C4-2B (cell line): ENCODE results near the gene PPP2R1B.

Experiments
- H3K27ac ChIP-seq: fragments of 450-650 bp; 2 replicates; pipeline ENCODE4 v1.5.1; 2017
- CTCF ChIP-seq: fragments of 450-650 bp; conservative IDR thresholded peaks from 2 replicates; pipeline ENCODE4 v1.5.1; 2017; ENCODE audit warnings: mild to moderate bottlenecking
- ZFX ChIP-seq: fragments of 450-650 bp; IDR thresholded peaks from 2 replicates; pipeline ENCODE4 v1.6.1; 2017

The PPP2R1B gene

GRCh38 chr11:111762981-111763643 lies 3.1 kb downstream of the PPP2R1B start:
- TF ChIP-seq CTCF (no peak), ZFX (no peak)
- H3K27ac ChIP-seq = no peak overlapping the region

DNA sequence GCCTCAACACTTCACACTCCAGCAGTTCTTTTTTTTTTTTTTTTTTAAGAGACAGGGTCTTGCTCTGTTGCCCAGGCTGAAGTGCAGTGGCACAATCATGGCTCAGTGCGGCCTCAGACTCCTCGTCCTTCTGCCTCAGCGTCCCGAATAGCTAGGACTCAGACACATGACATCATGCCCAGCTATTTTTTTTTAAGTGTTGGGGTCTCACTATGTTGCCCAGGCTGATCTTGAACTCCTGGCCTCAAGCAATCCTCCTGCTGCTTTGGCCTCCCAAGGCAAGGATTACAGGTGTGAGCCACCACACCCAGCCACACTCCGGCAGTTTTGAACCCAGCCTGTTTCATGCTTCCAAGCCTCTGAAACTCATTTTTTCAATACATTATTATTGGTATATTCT lies 3.7 kb downstream of the PPP2R1B start:
- no peak for TF ChIP-seq ZFX
- no peak overlapping the region for H3K27ac ChIP-seq

DNA sequence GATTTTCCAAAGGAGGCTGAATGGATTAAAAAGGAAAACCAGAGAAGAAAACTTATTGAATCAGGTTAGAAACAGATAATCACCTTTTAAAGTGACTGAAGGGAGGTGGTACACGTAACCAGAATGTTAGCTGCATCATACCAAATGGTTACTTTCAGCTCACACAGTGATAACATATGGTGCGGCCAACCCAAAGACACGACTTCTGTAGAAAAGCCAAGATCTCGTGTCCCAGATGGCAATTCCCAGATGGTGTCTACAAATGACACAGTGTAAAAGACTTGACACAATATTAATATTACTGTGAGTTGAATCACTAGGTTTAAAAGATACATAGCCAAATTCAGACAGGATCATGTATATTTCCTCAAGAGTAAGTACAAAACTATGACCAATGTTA lies 5.2 kb downstream of the PPP2R1B start:
- TF ChIP-seq CTCF (no peak), ZFX (no peak)

DNA sequence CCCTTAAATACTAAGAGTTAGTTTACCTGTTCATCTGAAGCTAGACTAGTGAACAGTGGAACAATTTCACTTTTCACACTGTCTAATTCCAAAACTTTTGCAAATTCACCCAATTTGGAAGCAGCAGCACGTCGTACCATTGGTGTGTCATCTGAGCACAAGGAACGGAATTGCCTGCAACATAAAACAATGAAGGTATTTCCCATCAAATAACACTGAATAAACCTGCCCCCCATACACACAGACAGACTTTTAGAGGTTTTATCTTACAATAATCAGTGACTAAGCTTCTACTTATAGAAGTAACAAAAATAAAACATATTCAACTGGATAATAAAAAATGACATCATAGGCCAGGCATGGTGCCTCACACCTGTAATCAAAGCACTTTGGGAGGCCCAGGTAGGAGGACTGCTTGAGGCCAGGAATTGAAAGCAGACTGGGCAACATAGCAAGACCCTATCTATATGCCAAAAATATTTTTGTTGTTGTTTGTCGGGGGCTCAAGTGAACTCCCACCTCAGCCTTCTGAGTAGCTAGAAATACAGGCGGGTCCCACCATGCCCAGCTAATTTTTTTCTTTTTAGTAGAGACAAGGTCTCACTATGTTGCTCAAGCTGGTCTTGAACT lies 6.3 kb downstream of the PPP2R1B start:
- no peak for TF ChIP-seq CTCF
- TF ChIP-seq ZFX = no peak
- H3K27ac ChIP-seq = no peak overlapping the region

More for the DNA sequence above, 5.2 kb downstream of the PPP2R1B start:
- H3K27ac ChIP-seq = no peak overlapping the region

DNA sequence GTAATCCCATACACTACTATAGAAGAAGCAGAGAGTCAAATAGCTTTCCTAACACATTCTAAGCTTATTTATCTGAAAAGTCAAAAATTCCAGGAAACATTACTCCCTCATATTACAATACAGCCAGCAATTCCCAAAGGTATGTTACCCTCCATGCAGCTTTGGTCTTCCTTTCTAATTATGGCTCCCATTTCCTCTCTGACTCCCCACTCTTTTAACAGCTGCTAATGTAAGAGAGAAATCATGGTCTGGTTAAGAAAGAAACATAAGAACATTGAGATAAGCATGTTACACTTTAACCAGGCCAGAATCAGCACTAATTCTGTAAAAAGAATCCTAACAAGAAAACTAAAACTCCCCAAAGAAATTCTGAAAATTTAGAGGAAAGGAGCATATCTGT lies 6.8 kb downstream of the PPP2R1B start:
- no peak overlapping the region for H3K27ac ChIP-seq
- no peak for TF ChIP-seq ZFX
- TF ChIP-seq CTCF = no peak

- TF ChIP-seq CTCF = no peak
- no peak for TF ChIP-seq ZFX
- no peak overlapping the region for H3K27ac ChIP-seq
These were observed 10.1 kb downstream of the PPP2R1B start for GRCh38 chr11:111756097-111756496.

DNA sequence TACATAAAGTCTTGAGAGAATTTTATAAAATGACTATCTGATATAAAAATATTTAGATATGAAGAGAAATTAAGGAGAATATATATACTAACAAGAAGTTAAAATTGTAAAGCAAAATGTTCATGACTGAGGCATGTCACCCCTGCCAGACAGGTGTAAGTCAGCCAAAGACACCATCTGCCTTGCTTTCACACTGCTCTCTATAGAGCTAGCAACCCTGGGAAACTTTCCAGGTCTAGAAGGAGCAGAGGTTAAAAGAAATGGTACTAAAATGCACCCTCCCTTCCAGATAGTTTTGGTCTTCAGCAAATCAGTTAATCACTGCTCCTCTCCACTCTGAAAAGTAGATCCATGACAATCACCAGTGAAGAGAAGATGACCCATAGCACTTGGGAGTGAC lies 16.5 kb downstream of the PPP2R1B start:
- TF ChIP-seq CTCF (no peak), ZFX (no peak)
- H3K27ac ChIP-seq = peak overlapping the region; percentile 73; the same call in 1 of the 2 replicates
